GM23248 (cell line): Measurements from ENCODE around the gene TMEM151B.

Experiments used
- EZH2 ChIP-seq: fragments of 200-600 bp; sonication (generic); IDR thresholded peaks from 2 replicates; pipeline ENCODE4 v1.6.1; 2018; ENCODE audit warnings: antibody characterized with exemption, mild to moderate bottlenecking; ENCODE audit not compliant: insufficient read depth, poor library complexity, severe bottlenecking
- EZH2phosphoT487 ChIP-seq: fragments of 200-600 bp; sonication (generic); IDR thresholded peaks from 2 replicates; pipeline ENCODE4 v1.6.1; 2018; ENCODE audit warnings: antibody characterized with exemption, moderate library complexity, mild to moderate bottlenecking, low read depth; ENCODE audit not compliant: insufficient read depth

DNA sequence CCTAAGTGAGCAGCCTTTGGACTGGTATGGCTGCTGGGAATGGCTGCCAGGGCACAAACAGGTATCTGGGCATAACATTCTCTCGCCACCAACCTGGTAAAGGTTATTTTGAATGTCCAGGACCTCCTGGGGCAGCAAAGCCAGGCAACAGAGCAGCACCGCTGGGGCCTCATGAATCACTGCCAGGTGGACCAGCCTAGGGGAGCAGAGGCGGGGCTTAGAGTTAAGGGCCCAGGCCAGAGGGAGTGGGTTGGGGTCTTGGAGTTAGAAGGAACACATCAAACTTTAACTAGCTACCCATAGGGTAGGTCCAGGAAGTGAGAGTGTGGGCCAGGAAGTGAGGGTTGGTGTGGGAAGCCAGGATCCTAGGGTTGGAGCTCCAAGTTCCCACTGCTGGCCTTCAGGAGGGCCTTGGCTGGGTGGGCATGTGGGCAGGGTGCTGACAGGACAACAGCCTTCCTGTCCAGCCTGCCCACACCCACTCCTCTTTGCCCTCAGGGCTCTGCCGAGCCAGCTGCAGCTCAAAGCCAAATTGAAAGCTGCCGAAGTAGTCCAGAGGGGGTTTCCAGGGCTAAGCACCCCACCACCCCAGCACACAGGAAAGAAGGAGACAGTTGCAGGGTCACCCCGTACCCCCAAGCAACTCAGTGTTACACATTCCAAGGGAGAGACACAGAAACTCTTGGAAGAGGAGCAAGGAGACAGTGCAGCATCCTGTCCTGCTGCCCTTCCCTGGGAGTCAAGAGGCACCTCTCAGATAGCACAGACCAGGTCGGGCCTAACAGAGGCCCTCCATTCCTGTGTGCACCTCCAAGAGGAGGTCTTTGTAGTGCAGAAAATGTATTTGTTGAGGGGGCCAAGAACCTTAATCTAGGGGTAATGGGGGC is 7.5 kb upstream of the TMEM151B start:
- no peak for TF ChIP-seq EZH2
- TF ChIP-seq EZH2phosphoT487 = no peak
